GM04503 (cell line): ENCODE data around the gene LAMA5.
"Not testable (repeated sequence)": the region's sequence is repeated elsewhere in the genome, so short reads cannot be mapped to it uniquely, and the experiment has no call there.

Experiments
- DNase-seq: peaks from one replicate; pipeline ENCODE4 v3.0.0-alpha.2; 2012; ENCODE audit warnings: low read depth

The LAMA5 gene

GRCh38 chr20:62390317-62391164 is 23.4 kb upstream of the LAMA5 start:
- no peak for DNase-seq

GRCh38 chr20:62389601-62390087 is 22.5 kb upstream of the LAMA5 start:
- no peak for DNase-seq

- no peak for DNase-seq
These were observed 21.9 kb upstream of the LAMA5 start for GRCh38 chr20:62388839-62389600.

GRCh38 chr20:62387933-62388635 is 21.0 kb upstream of the LAMA5 start:
- no peak for DNase-seq

- no peak for DNase-seq
These were observed 20.3 kb upstream of the LAMA5 start for GRCh38 chr20:62387219-62387913.

- DNase-seq = peak; percentile 31
These were observed 19.5 kb upstream of the LAMA5 start, which contains the start of gene RPS21 for GRCh38 chr20:62386383-62387218. Gene RPS21, plus strand, starts transcription at chr20:62387103. Its CDS starts 236 bp downstream, at chr20:62387339.

GRCh38 chr20:62382306-62383198 is 15.4 kb upstream of the LAMA5 start:
- no peak for DNase-seq

- DNase-seq = no peak
These were observed 14.7 kb upstream of the LAMA5 start for GRCh38 chr20:62381842-62382241.

GRCh38 chr20:62381202-62381797 is 14.2 kb upstream of the LAMA5 start:
- no peak for DNase-seq

GRCh38 chr20:62378215-62378614 is 11.1 kb upstream of the LAMA5 start:
- DNase-seq = no peak

GRCh38 chr20:62377615-62378178 is 10.6 kb upstream of the LAMA5 start:
- no peak for DNase-seq

- no peak for DNase-seq
These were observed 10.0 kb upstream of the LAMA5 start for GRCh38 chr20:62377064-62377461.

- no peak for DNase-seq
These were observed 9.3 kb upstream of the LAMA5 start for GRCh38 chr20:62376112-62377063.

GRCh38 chr20:62374331-62375152 is 7.4 kb upstream of the LAMA5 start:
- no peak for DNase-seq

GRCh38 chr20:62373631-62374179 is 6.6 kb upstream of the LAMA5 start:
- DNase-seq = not testable (repeated sequence)
